Neural cell (in vitro differentiated cells): ENCODE data around the gene SLC30A5. TPM values are rescaled to one million over a fixed set of nuclear protein-coding genes. Genes with fewer than 3 reads are reported as not detected.

Experiments
- H2AFZ ChIP-seq: fragments of 200-600, 300-800 bp; sonication (generic), shearing (Covaris generic); 2 replicates; pipeline ENCODE4 v1.6.0; 2014; ENCODE audit warnings: low read depth, mild to moderate bottlenecking, antibody characterized with exemption, low read length, moderate library complexity
- H3F3A ChIP-seq: fragments of 200-600 bp; shearing (Covaris generic); 2 replicates; pipeline ENCODE4 v1.6.1; 2016; ENCODE audit warnings: mild to moderate bottlenecking, moderate library complexity, mixed read lengths, antibody characterized with exemption, low read length; ENCODE audit not compliant: insufficient read depth, poor library complexity, severe bottlenecking
- H3K27ac ChIP-seq: fragments of 200-600, 300-800 bp; sonication (generic), shearing (Covaris generic); 2 replicates; pipeline ENCODE4 v1.5.1; 2014; ENCODE audit warnings: mild to moderate bottlenecking, low read length, moderate library complexity
- H3K27me3 ChIP-seq: fragments of 300-800, 200-600 bp; sonication (generic), shearing (Covaris generic); 2 replicates; pipeline ENCODE4 v1.6.0; 2014; ENCODE audit warnings: mild to moderate bottlenecking, low read depth, low read length, moderate library complexity; ENCODE audit not compliant: insufficient read depth
- H3K36me3 ChIP-seq: fragments of 300-800, 200-600 bp; sonication (generic), shearing (Covaris generic); 2 replicates; pipeline ENCODE4 v1.5.1; 2014; ENCODE audit warnings: mild to moderate bottlenecking, antibody characterized with exemption, low read length, moderate library complexity; ENCODE audit not compliant: insufficient read depth
- H3K4me2 ChIP-seq: fragments of 300-800, 200-600 bp; sonication (generic), shearing (Covaris generic); 2 replicates; pipeline ENCODE4 v1.6.0; 2014; ENCODE audit warnings: mild to moderate bottlenecking, low read length
- H3K4me3 ChIP-seq: fragments of 300-800, 200-600 bp; sonication (generic), shearing (Covaris generic); 2 replicates; pipeline ENCODE4 v1.5.1; 2014; ENCODE audit warnings: mild to moderate bottlenecking, low read length, moderate library complexity
- H3K79me2 ChIP-seq: fragments of 200-600 bp; shearing (Covaris generic); replicated peaks from 2 replicates; pipeline ENCODE4 v1.6.0; 2014; ENCODE audit warnings: mild to moderate bottlenecking, low read length, moderate library complexity; ENCODE audit not compliant: insufficient read depth
- H3K9ac ChIP-seq: fragments of 300-800, 200-600 bp; sonication (generic), shearing (Covaris generic); 2 replicates; pipeline ENCODE4 v1.6.1; 2016; ENCODE audit warnings: mild to moderate bottlenecking, low read length, mixed read lengths
- H3K9me2 ChIP-seq: fragments of 200-600 bp; shearing (Covaris generic); 2 replicates; pipeline ENCODE4 v1.6.1; 2016; ENCODE audit warnings: mild to moderate bottlenecking, low read length, mixed read lengths; ENCODE audit not compliant: insufficient read depth
- H3K9me3 ChIP-seq: fragments of 200-600, 300-800 bp; sonication (generic), shearing (Covaris generic); 2 replicates; pipeline ENCODE4 v1.6.1; 2016; ENCODE audit warnings: mild to moderate bottlenecking, mixed run types, low read length, moderate library complexity, mixed read lengths
- H4K20me1 ChIP-seq: fragments of 200-600 bp; shearing (Covaris generic); 2 replicates; pipeline ENCODE4 v1.6.1; 2016; ENCODE audit warnings: mild to moderate bottlenecking, mixed run types; ENCODE audit not compliant: insufficient read depth
- CTCF ChIP-seq: fragments of 450-650 bp; IDR thresholded peaks from 2 replicates; pipeline ENCODE4 v1.5.1; 2014; ENCODE audit warnings: antibody characterized with exemption, mild to moderate bottlenecking, moderate library complexity; ENCODE audit not compliant: poor library complexity, severe bottlenecking
- EP300 ChIP-seq: fragments of 450-650 bp; conservative IDR thresholded peaks from 2 replicates; pipeline ENCODE4 v1.6.1; 2014; ENCODE audit warnings: antibody characterized with exemption, mild to moderate bottlenecking, moderate library complexity; ENCODE audit not compliant: poor library complexity, severe bottlenecking
- EZH2 ChIP-seq: fragments of 200-600, 300-800 bp; shearing (Covaris generic), sonication (generic); IDR thresholded peaks from 2 replicates; pipeline ENCODE4 v1.6.1; 2014; ENCODE audit warnings: antibody characterized with exemption, low read length, borderline replicate concordance, mild to moderate bottlenecking; ENCODE audit not compliant: insufficient read depth, poor library complexity, severe bottlenecking
- MXI1 ChIP-seq: fragments of 450-650 bp; conservative IDR thresholded peaks from 2 replicates; pipeline ENCODE4 v1.6.1; 2014; ENCODE audit warnings: antibody characterized with exemption, mild to moderate bottlenecking; ENCODE audit not compliant: poor library complexity, severe bottlenecking
- POLR2AphosphoS5 ChIP-seq: IDR thresholded peaks from 2 replicates; pipeline ENCODE4 v1.6.1; 2012
- RAD21 ChIP-seq: fragments of 450-650 bp; conservative IDR thresholded peaks from 2 replicates; pipeline ENCODE4 v1.6.1; 2014; ENCODE audit warnings: antibody characterized with exemption, mild to moderate bottlenecking, moderate library complexity
- REST ChIP-seq: IDR thresholded peaks from 2 replicates; pipeline ENCODE4 v1.6.1; 2012; ENCODE audit warnings: borderline replicate concordance
- SMC3 ChIP-seq: fragments of 450-650 bp; conservative IDR thresholded peaks from 2 replicates; pipeline ENCODE4 v1.6.1; 2014; ENCODE audit warnings: antibody characterized with exemption, mild to moderate bottlenecking, moderate library complexity; ENCODE audit not compliant: poor library complexity
- TAF1 ChIP-seq: IDR thresholded peaks from 2 replicates; pipeline ENCODE4 v1.6.1; 2012; ENCODE audit warnings: low read depth
- polyA plus RNA-seq: library from polyadenylated mRNA; depleted of rRNA; stranded (reverse); fragments of >200 nt; gene quantifications from 2 replicates; pipeline ENCODE4 v1.2.3, GENCODE V29; 2014

Gene SLC30A5
- polyA plus RNA-seq, 1 donor from 2014 or later = 44.1 TPM

- Histone ChIP-seq H3K9me3 (no peaks in the 10 kb centered on the region), H4K20me1 (no peaks in the 10 kb centered on the region), H3K4me2 (peak within 1 kb of the TSS; percentile 77), H3K36me3 (no peaks in the 10 kb centered on the region), H2AFZ (peak within 1 kb of the TSS; percentile 80), H3K9ac (peak within 1 kb of the TSS; percentile 47), H3K4me3 (peak within 1 kb of the TSS; percentile 88), H3K27ac (no peak within 1 kb of the TSS), H3F3A (no peaks in the 10 kb centered on the region), H3K9me2 (no peaks in the 10 kb centered on the region), H3K27me3 (no peaks in the 10 kb centered on the region), H3K79me2 (peaks cover 11% of the 10 kb centered on the region)
- TF ChIP-seq TAF1 (no peak), SMC3 (no peak), RAD21 (no peak), REST (no peak), MXI1 (peak; percentile 100), POLR2AphosphoS5 (peak; percentile 60), EZH2 (no peak), CTCF (peak; percentile 29), EP300 (no peak)
Measured at GRCh38 chr5:69166686-69167492, 73.1 kb downstream of the SLC30A5 start, which contains the start of gene CCNB1. TSS of gene CCNB1 (plus strand) at chr5:69167150. CDS start at chr5:69167263, 113 bp downstream.

- TF ChIP-seq POLR2AphosphoS5 (no peak), TAF1 (no peak), REST (no peak), EZH2 (no peak), EP300 (no peak), MXI1 (no peak), SMC3 (no peak), RAD21 (no peak), CTCF (no peak)
- H3F3A ChIP-seq = no peaks in the 10 kb centered on the region
- H3K9me2 ChIP-seq = no peaks in the 10 kb centered on the region
- no peaks in the 10 kb centered on the region for H3K9me3 ChIP-seq
- H3K27me3 ChIP-seq = no peaks in the 10 kb centered on the region
- H2AFZ ChIP-seq = peak overlapping the region; percentile 80
- peak overlapping the region; percentile 47 for H3K9ac ChIP-seq
- H3K36me3 ChIP-seq = no peaks in the 10 kb centered on the region
- H3K27ac ChIP-seq = no peak overlapping the region
- peaks cover 11% of the 10 kb centered on the region for H3K79me2 ChIP-seq
- H3K4me2 ChIP-seq = peak overlapping the region; percentile 77
- H4K20me1 ChIP-seq = no peaks in the 10 kb centered on the region
- peak overlapping the region; percentile 88 for H3K4me3 ChIP-seq
Measured at GRCh38 chr5:69167493-69167855, 73.7 kb downstream of the SLC30A5 start.
